ENCODE results near the gene ELMO2. TPM values are rescaled to one million over a fixed set of nuclear protein-coding genes. Genes with fewer than 3 reads are reported as not detected.
"Not testable (repeated sequence)": the region's sequence is repeated elsewhere in the genome, so short reads cannot be mapped to it uniquely, and the experiment has no call there.

The ELMO2 gene
- total RNA-seq, 2 donors from 2014 or later, result 92.3 to 100 TPM

- DNase-seq (ENCODE audit: low spot score) (no peak), ATAC-seq (peak; percentile 25 to 42)
- Mint-ChIP-seq H3K4me3 (peak overlapping the region; percentile 86), H3K9me3 (no peaks in the 10 kb centered on the region), H3K27ac (peak overlapping the region; percentile 90 to 96), H3K27me3 (no peaks in the 10 kb centered on the region), H3K36me3 (no peaks in the 10 kb centered on the region), H3K4me1 (ENCODE audit: low read depth in 2 of 2) (peaks cover 63 to 66% of the 10 kb centered on the region in 2 donors)
Measured at GRCh38 chr20:46399401-46399800, 7.0 kb downstream of the ELMO2 start.

DNA sequence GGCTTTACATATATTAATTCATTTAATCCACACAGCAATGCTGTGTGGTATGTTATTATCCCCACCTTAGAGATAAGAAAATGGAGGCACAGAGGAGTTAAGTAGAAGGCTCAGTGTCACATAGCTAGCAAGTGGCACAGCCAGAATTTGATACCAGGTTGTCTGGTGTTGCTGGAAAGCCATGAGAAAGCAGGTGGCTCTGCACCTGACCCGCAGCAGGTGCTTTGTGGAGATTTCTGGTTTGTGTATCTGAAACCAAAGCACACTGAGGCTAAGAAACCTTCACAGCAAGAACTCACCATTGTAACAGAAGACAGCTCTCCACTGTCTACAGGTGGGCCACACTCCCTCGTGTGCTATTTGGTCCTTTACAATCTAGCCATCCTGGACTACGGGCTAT, 7.5 kb downstream of the ELMO2 start:
- DNase-seq (ENCODE audit: low spot score) (no peak), ATAC-seq (no peak)
- H3K9me3 Mint-ChIP-seq, result no peaks in the 10 kb centered on the region
- peak overlapping the region; percentile 86 for H3K4me3 Mint-ChIP-seq
- H3K27ac Mint-ChIP-seq, result peak overlapping the region; percentile 90 to 96
- H3K27me3 Mint-ChIP-seq, result no peaks in the 10 kb centered on the region
- no peaks in the 10 kb centered on the region for H3K36me3 Mint-ChIP-seq
- peaks cover 59 to 62% of the 10 kb centered on the region in 2 donors for H3K4me1 Mint-ChIP-seq (ENCODE audit: low read depth in 2 of 2)

GRCh38 chr20:46396052-46396740, 10.2 kb downstream of the ELMO2 start:
- peaks cover 36 to 39% of the 10 kb centered on the region in 2 donors for H3K4me1 Mint-ChIP-seq (ENCODE audit: low read depth in 2 of 2)
- DNase-seq (ENCODE audit: low spot score), result no peak
- H3K27me3 Mint-ChIP-seq, result no peaks in the 10 kb centered on the region
- H3K9me3 Mint-ChIP-seq, result no peaks in the 10 kb centered on the region
- no peak for ATAC-seq
- peak overlapping the region in 1 of 2 donors; percentile 43 for H3K27ac Mint-ChIP-seq
- peaks cover 15% of the 10 kb centered on the region for H3K36me3 Mint-ChIP-seq
- H3K4me3 Mint-ChIP-seq, result no peak overlapping the region

- H3K27ac Mint-ChIP-seq, result peak overlapping the region in 1 of 2 donors; percentile 43
- peaks cover 15% of the 10 kb centered on the region for H3K36me3 Mint-ChIP-seq
- H3K4me1 Mint-ChIP-seq (ENCODE audit: low read depth in 2 of 2), result peaks cover 25 to 28% of the 10 kb centered on the region in 2 donors
- DNase-seq (ENCODE audit: low spot score) (no peak), ATAC-seq (no peak)
- H3K9me3 Mint-ChIP-seq, result no peaks in the 10 kb centered on the region
- no peaks in the 10 kb centered on the region for H3K27me3 Mint-ChIP-seq
- H3K4me3 Mint-ChIP-seq, result no peak overlapping the region
Measured at GRCh38 chr20:46394872-46395760, 11.3 kb downstream of the ELMO2 start.

GRCh38 chr20:46393967-46394366, 12.4 kb downstream of the ELMO2 start:
- Mint-ChIP-seq H3K4me3 (no peak overlapping the region), H3K9me3 (no peaks in the 10 kb centered on the region), H3K27me3 (no peaks in the 10 kb centered on the region), H3K36me3 (peaks cover 15% of the 10 kb centered on the region), H3K4me1 (ENCODE audit: low read depth in 2 of 2) (peaks cover 16% of the 10 kb centered on the region in 2 donors), H3K27ac (no peak overlapping the region)
- no peak for ATAC-seq
- no peak for DNase-seq (ENCODE audit: low spot score)

DNA sequence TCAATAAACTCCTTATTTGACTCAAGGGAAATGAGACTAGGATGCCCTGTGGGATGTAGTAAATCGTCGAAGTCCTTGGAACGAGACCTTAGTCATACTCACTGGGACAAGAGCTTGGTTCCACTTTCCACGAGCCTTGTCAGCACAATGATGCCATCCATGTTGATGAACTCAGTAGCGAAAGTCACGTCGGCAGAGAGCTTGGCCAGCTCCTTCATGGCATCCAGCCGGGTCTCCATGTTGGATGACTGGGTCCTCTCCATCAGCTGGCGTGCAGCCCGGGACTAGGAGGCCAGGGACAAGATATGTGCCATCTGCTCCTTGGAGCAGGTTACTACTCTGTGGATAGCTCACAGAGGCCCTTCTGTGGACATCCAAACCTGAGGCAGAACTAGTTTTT, 17.5 kb downstream of the ELMO2 start:
- Mint-ChIP-seq H3K27me3 (no peaks in the 10 kb centered on the region), H3K4me1 (ENCODE audit: low read depth in 2 of 2) (peaks cover 0 to 10% of the 10 kb centered on the region in 2 donors), H3K9me3 (no peaks in the 10 kb centered on the region), H3K36me3 (peaks cover 45% of the 10 kb centered on the region), H3K4me3 (no peak overlapping the region), H3K27ac (no peak overlapping the region)
- DNase-seq (ENCODE audit: low spot score) (no peak), ATAC-seq (no peak)

GRCh38 chr20:46388201-46388836, 18.1 kb downstream of the ELMO2 start:
- peaks cover 47% of the 10 kb centered on the region for H3K36me3 Mint-ChIP-seq
- ATAC-seq, result no peak

GRCh38 chr20:46387054-46387453, 19.4 kb downstream of the ELMO2 start:
- H3K4me3 Mint-ChIP-seq; ATAC-seq; H3K4me1 Mint-ChIP-seq (ENCODE audit: low read depth in 2 of 2); H3K27ac Mint-ChIP-seq; DNase-seq (ENCODE audit: low spot score); H3K9me3 Mint-ChIP-seq; H3K27me3 Mint-ChIP-seq: not testable (repeated sequence)
- H3K36me3 Mint-ChIP-seq, result peaks cover 41% of the 10 kb centered on the region

More at GRCh38 chr20:46388201-46388836, 18.1 kb downstream of the ELMO2 start:
- Mint-ChIP-seq H3K27ac (peak overlapping the region in 1 of 2 donors; percentile 26), H3K27me3 (no peaks in the 10 kb centered on the region), H3K4me3 (no peak overlapping the region), H3K4me1 (ENCODE audit: low read depth in 2 of 2) (peaks cover 0 to 10% of the 10 kb centered on the region in 2 donors), H3K9me3 (no peaks in the 10 kb centered on the region)
- DNase-seq (ENCODE audit: low spot score), result no peak

GRCh38 chr20:46378412-46379009, 27.9 kb downstream of the ELMO2 start:
- Mint-ChIP-seq H3K4me3 (no peak overlapping the region), H3K9me3 (no peaks in the 10 kb centered on the region), H3K27ac (no peak overlapping the region), H3K27me3 (no peaks in the 10 kb centered on the region), H3K36me3 (peaks cover 28% of the 10 kb centered on the region), H3K4me1 (ENCODE audit: low read depth in 2 of 2) (peaks cover 0 to 9% of the 10 kb centered on the region in 2 donors)
- DNase-seq (ENCODE audit: low spot score) (no peak), ATAC-seq (no peak)

DNA sequence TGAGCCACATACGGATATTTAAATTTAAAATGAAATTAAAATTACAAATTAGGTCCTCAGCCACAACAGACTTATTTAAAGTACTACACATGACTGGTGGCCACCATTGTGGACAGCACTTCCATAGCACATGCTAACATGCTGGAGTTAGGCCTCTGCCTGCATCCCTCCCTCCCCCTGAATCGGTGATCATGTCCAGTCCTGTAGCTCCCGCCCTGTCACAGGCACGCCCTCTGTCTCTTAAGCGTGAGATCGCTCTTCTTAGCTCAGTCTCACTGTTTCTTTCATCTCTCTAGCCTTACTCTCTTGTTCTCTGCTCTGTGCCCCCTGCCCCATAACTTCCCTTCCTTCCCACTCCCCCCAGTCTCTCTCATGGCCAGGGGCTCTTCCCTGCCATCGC, 28.9 kb downstream of the ELMO2 start:
- Mint-ChIP-seq H3K27ac (no peak overlapping the region), H3K36me3 (peaks cover 32% of the 10 kb centered on the region), H3K9me3 (no peaks in the 10 kb centered on the region), H3K27me3 (no peaks in the 10 kb centered on the region), H3K4me3 (no peak overlapping the region), H3K4me1 (ENCODE audit: low read depth in 2 of 2) (peaks cover 0 to 9% of the 10 kb centered on the region in 2 donors)
- DNase-seq (ENCODE audit: low spot score) (no peak), ATAC-seq (no peak)

DNA sequence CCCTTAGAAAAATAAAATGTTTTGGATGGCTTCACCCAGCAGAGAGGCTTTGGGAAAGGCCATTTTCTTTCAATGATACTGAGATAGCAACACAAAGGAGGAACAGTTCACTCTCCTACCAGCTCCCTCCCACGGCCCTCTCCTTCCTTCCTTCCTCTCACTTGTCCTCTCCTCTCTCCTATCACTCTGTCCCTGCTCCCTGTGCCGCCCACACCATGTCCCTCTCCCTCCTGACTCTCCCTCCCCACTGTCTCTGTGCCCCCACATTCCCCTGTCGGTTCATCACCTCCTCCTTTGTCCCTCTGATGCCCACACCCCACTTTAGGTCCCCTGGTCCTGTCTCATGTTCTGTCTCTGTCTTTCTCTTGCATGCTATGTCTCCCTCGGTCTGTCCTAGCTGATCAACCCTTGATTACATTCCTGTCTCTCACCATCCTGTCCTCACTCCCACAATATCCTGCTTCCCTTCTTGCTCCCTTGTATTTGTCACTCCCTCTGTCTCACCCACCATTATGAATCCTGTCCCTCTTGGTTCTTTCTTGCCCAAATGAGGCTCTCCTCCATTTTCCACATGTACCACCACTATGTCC, 30.1 kb downstream of the ELMO2 start:
- no peak overlapping the region for H3K27ac Mint-ChIP-seq
- H3K9me3 Mint-ChIP-seq, result no peaks in the 10 kb centered on the region
- DNase-seq (ENCODE audit: low spot score) (no peak), ATAC-seq (no peak)
- H3K4me3 Mint-ChIP-seq, result no peak overlapping the region
- H3K27me3 Mint-ChIP-seq, result no peaks in the 10 kb centered on the region
- H3K36me3 Mint-ChIP-seq, result peaks cover 35% of the 10 kb centered on the region
- H3K4me1 Mint-ChIP-seq (ENCODE audit: low read depth in 2 of 2), result peaks cover 0 to 9% of the 10 kb centered on the region in 2 donors

GRCh38 chr20:46375771-46376170, 30.6 kb downstream of the ELMO2 start:
- no peak for ATAC-seq
- no peak overlapping the region for H3K27ac Mint-ChIP-seq
- no peaks in the 10 kb centered on the region for H3K27me3 Mint-ChIP-seq
- H3K9me3 Mint-ChIP-seq, result no peaks in the 10 kb centered on the region
- no peak for DNase-seq (ENCODE audit: low spot score)
- no peak overlapping the region for H3K4me3 Mint-ChIP-seq
- H3K4me1 Mint-ChIP-seq (ENCODE audit: low read depth in 2 of 2), result peaks cover 0 to 9% of the 10 kb centered on the region in 2 donors
- peaks cover 35% of the 10 kb centered on the region for H3K36me3 Mint-ChIP-seq

DNA sequence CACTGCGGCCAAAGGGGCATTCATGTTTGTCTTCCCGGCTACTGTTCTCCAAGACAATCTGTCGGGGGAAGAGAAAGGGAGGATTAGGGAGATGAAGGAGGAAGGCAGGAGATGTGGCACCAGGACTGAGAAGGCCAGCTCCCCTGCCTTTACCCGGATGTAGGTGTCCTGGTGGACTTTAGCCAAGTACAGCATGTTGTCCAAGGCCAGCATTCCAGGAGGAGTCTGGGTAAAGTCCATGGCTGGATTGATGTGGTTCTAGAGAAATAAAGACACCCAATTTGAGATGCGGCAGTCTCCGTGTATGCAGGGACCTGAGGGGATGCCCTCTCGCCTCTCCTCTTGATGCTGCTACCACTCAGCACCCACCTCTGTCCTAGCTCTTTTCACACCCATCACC, 32.0 kb downstream of the ELMO2 start:
- Mint-ChIP-seq H3K4me3 (no peak overlapping the region), H3K4me1 (ENCODE audit: low read depth in 2 of 2) (peaks cover 0 to 8% of the 10 kb centered on the region in 2 donors), H3K9me3 (no peaks in the 10 kb centered on the region), H3K36me3 (peaks cover 33% of the 10 kb centered on the region), H3K27ac (peak overlapping the region in 1 of 2 donors; percentile 3), H3K27me3 (no peaks in the 10 kb centered on the region)
- DNase-seq (ENCODE audit: low spot score) (no peak), ATAC-seq (no peak)
